H9 (cell line): ENCODE measurements around the gene DENND4A. TPM values are rescaled to one million over a fixed set of nuclear protein-coding genes. Genes with fewer than 3 reads are reported as not detected.

Experiments
- DNase-seq: peaks from one replicate; pipeline ENCODE4 v3.0.0-alpha.2; 2017
- H2AFZ ChIP-seq: one replicate; pipeline ENCODE4 v1.6.1; 2013; ENCODE audit warnings: mild to moderate bottlenecking, low read length, control low read depth, moderate library complexity
- H2AK5ac ChIP-seq: 2 replicates; pipeline ENCODE4 v1.6.1; 2013; ENCODE audit warnings: low read length, control low read depth, mixed read lengths; ENCODE audit not compliant: insufficient read length
- H2BK120ac ChIP-seq: one replicate; pipeline ENCODE4 v1.6.1; 2013; ENCODE audit warnings: low read depth, mild to moderate bottlenecking, low read length, control low read depth, inconsistent platforms; ENCODE audit not compliant: poor library complexity, severe bottlenecking
- H2BK12ac ChIP-seq: 2 replicates; pipeline ENCODE4 v1.6.1; 2013; ENCODE audit warnings: low read length, control low read depth, mixed read lengths, low read depth; ENCODE audit not compliant: insufficient read length
- H2BK15ac ChIP-seq: 2 replicates; pipeline ENCODE4 v1.6.1; 2013; ENCODE audit warnings: low read depth, low read length, control low read depth
- H2BK20ac ChIP-seq: one replicate; pipeline ENCODE4 v1.6.1; 2013; ENCODE audit warnings: low read depth, mild to moderate bottlenecking, low read length, control low read depth, inconsistent platforms; ENCODE audit not compliant: poor library complexity, severe bottlenecking
- H2BK5ac ChIP-seq: 2 replicates; pipeline ENCODE4 v1.6.1; 2013; ENCODE audit warnings: low read length, control low read depth, mixed read lengths; ENCODE audit not compliant: insufficient read length
- H3K14ac ChIP-seq: 2 replicates; pipeline ENCODE4 v1.6.1; 2013; ENCODE audit warnings: low read length, control low read depth; ENCODE audit not compliant: insufficient read depth
- H3K18ac ChIP-seq: 2 replicates; pipeline ENCODE4 v1.6.1; 2013; ENCODE audit warnings: low read depth, mild to moderate bottlenecking, mixed read lengths, low read length, control low read depth; ENCODE audit not compliant: insufficient read length
- H3K23ac ChIP-seq: 2 replicates; pipeline ENCODE4 v1.6.1; 2013; ENCODE audit warnings: low read length, control low read depth, mixed read lengths, low read depth; ENCODE audit not compliant: insufficient read length
- H3K23me2 ChIP-seq: 2 replicates; pipeline ENCODE4 v1.6.1; 2013; ENCODE audit warnings: low read depth, mild to moderate bottlenecking, mixed read lengths, low read length, control low read depth; ENCODE audit not compliant: insufficient read length, poor library complexity, severe bottlenecking
- H3K27ac ChIP-seq: 2 replicates; pipeline ENCODE4 v1.5.1; 2013; ENCODE audit warnings: low read length, control low read depth, mixed read lengths, low read depth; ENCODE audit not compliant: insufficient read length
- H3K27me3 ChIP-seq: 2 replicates; pipeline ENCODE4 v1.6.1; 2013; ENCODE audit warnings: low read length, control low read depth, inconsistent platforms; ENCODE audit not compliant: insufficient read depth
- H3K4ac ChIP-seq: 2 replicates; pipeline ENCODE4 v1.6.1; 2013; ENCODE audit warnings: low read depth, mild to moderate bottlenecking, control low read depth, inconsistent platforms, low read length, moderate library complexity
- H3K4me1 ChIP-seq: 2 replicates; pipeline ENCODE4 v1.6.1; 2013; ENCODE audit warnings: low read length, control low read depth, inconsistent platforms; ENCODE audit not compliant: insufficient read depth
- H3K4me2 ChIP-seq: 2 replicates; pipeline ENCODE4 v1.6.1; 2013; ENCODE audit warnings: low read length, control low read depth, mixed read lengths; ENCODE audit not compliant: insufficient read length, insufficient read depth
- H3K56ac ChIP-seq: 2 replicates; pipeline ENCODE4 v1.6.1; 2013; ENCODE audit warnings: low read depth, mild to moderate bottlenecking, mixed read lengths, low read length, control low read depth; ENCODE audit not compliant: insufficient read length
- H3K79me1 ChIP-seq: 2 replicates; pipeline ENCODE4 v1.6.1; 2013; ENCODE audit warnings: low read depth, mild to moderate bottlenecking, moderate library complexity, low read length, control low read depth, inconsistent platforms; ENCODE audit not compliant: insufficient read depth, poor library complexity, severe bottlenecking
- H3K79me2 ChIP-seq: 2 replicates; pipeline ENCODE4 v1.6.1; 2013; ENCODE audit warnings: low read length, control low read depth, inconsistent platforms; ENCODE audit not compliant: insufficient read depth
- H3K9ac ChIP-seq: 2 replicates; pipeline ENCODE4 v1.6.1; 2013; ENCODE audit warnings: low read length, control low read depth, mixed read lengths; ENCODE audit not compliant: insufficient read length; ENCODE audit errors: extremely low read depth
- H3K9me3 ChIP-seq: one replicate; pipeline ENCODE4 v1.6.1; 2013; ENCODE audit warnings: low read depth, low read length, inconsistent platforms; ENCODE audit not compliant: control insufficient read depth
- H3T11ph ChIP-seq: one replicate; pipeline ENCODE4 v1.6.1; 2013; ENCODE audit warnings: mild to moderate bottlenecking, low read length, control low read depth, inconsistent platforms
- H4K20me1 ChIP-seq: one replicate; pipeline ENCODE4 v1.6.1; 2013; ENCODE audit not compliant: control insufficient read depth, insufficient read length, insufficient read depth
- H4K5ac ChIP-seq: 2 replicates; pipeline ENCODE4 v1.6.1; 2013; ENCODE audit warnings: low read depth, mild to moderate bottlenecking, mixed read lengths, low read length, control low read depth; ENCODE audit not compliant: insufficient read length
- H4K8ac ChIP-seq: replicated peaks from 2 replicates; pipeline ENCODE4 v1.6.1; 2013; ENCODE audit warnings: low read length, control low read depth, mixed read lengths, low read depth; ENCODE audit not compliant: insufficient read length
- H4K91ac ChIP-seq: 2 replicates; pipeline ENCODE4 v1.6.1; 2013; ENCODE audit warnings: low read depth, mild to moderate bottlenecking, moderate library complexity, mixed read lengths, low read length, control low read depth; ENCODE audit not compliant: insufficient read length
- H3K27ac Mint-ChIP-seq, 3 experiments: 2 replicates in 2 of 3; 3 replicates in 1 of 3; pipeline ENCODE4 v1.8.0; 2020 to 2021; ENCODE audit warnings: mixed read lengths in 3 of 3, mild to moderate bottlenecking in 1 of 3, moderate library complexity in 1 of 3
- H3K27me3 Mint-ChIP-seq: 2 replicates; pipeline ENCODE4 v1.8.0; 2021; ENCODE audit warnings: low read depth, mild to moderate bottlenecking, moderate library complexity, mixed read lengths
- H3K36me3 Mint-ChIP-seq, 3 experiments: 2 replicates in 2 of 3; 3 replicates in 1 of 3; pipeline ENCODE4 v1.8.0; 2020 to 2021; ENCODE audit warnings: low read depth in 3 of 3, mixed read lengths in 3 of 3; ENCODE audit not compliant: insufficient read depth in 1 of 3
- H3K4me1 Mint-ChIP-seq, 2 experiments: 2 replicates each; pipeline ENCODE4 v1.8.0; 2020; ENCODE audit warnings: mixed read lengths in 2 of 2
- H3K4me3 Mint-ChIP-seq, 2 experiments: 2 replicates in 1 of 2; 3 replicates in 1 of 2; pipeline ENCODE4 v1.8.0; 2020 to 2021; ENCODE audit warnings: mild to moderate bottlenecking in 2 of 2, mixed read lengths in 2 of 2, moderate library complexity in 1 of 2
- H3K9me3 Mint-ChIP-seq, 2 experiments: 2 replicates in 1 of 2; 3 replicates in 1 of 2; pipeline ENCODE4 v1.8.0; 2020; ENCODE audit warnings: mild to moderate bottlenecking in 2 of 2, mixed read lengths in 2 of 2, moderate library complexity in 1 of 2
- WGBS: extraction: QIAGEN DNeasy Blood & Tissue Kit; methylation state at CpG from one replicate; pipeline ENCODE4 v1.1.7; 2013; ENCODE audit warnings: missing lambda C conversion rate, low lambda C conversion rate, mixed read lengths; ENCODE audit not compliant: insufficient read length; ENCODE audit errors: extremely low coverage; 5-methylcytosine and 5-hydroxymethylcytosine counted together
- total RNA-seq: library from RNA; stranded (reverse); gene quantifications from 2 replicates; pipeline ENCODE4 v1.2.1, GENCODE V29; 2021
- TF ChIP-seq, protein P1 (sequence below): fragments of 200-600 bp; sonication (generic); conservative IDR thresholded peaks from 3 replicates; pipeline ENCODE4 v1.8.0; 2021; ENCODE audit warnings: antibody characterized with exemption, mild to moderate bottlenecking

The DENND4A gene
- total RNA-seq, 1 experiment from 2014 or later = 4.7 TPM

DNA sequence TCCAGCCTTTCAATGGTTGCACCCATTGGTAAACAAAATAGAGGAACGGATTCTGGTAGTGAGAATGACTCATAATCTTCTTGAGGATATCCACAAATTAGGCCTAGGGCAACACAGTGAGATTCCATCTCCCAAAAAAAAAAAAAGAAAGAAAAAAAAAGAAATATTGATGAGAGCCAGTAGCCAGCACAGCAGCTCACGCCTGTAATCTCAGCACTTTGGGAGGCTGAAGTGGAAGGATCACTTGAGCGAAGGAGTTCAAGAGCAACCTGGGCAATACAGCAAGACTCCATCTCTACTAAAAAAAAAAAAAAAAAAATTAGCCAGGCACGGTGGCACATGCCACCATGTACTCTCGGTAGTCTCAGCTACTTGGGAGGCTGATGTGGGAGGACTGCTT, 51.9 kb downstream of the DENND4A start:
- no peak overlapping the region for H3K4me3 Mint-ChIP-seq
- no peaks in the 10 kb centered on the region for H3K79me1 ChIP-seq
- no peak overlapping the region for H4K5ac ChIP-seq
- H3K27me3 ChIP-seq = no peaks in the 10 kb centered on the region
- no peaks in the 10 kb centered on the region for H3K9me3 Mint-ChIP-seq
- WGBS = no CpG with 5 or more reads among the region's 5 CpGs
- no peak overlapping the region for H4K8ac ChIP-seq
- H3K4me1 Mint-ChIP-seq = no peaks in the 10 kb centered on the region
- H2BK5ac ChIP-seq = no peak overlapping the region
- no peak overlapping the region for H3K27ac ChIP-seq
- no peaks in the 10 kb centered on the region for H3K27me3 Mint-ChIP-seq
- H2BK15ac ChIP-seq = no peak overlapping the region
- no peaks in the 10 kb centered on the region for H3K79me2 ChIP-seq
- H3K23me2 ChIP-seq = no peaks in the 10 kb centered on the region
- DNase-seq = no peak
- no peak overlapping the region for H3T11ph ChIP-seq
- H3K9me3 ChIP-seq = no peaks in the 10 kb centered on the region
- no peak overlapping the region for H3K23ac ChIP-seq
- H2AFZ ChIP-seq = no peak overlapping the region
- H3K4ac ChIP-seq = no peak overlapping the region
- no peak overlapping the region for H2BK120ac ChIP-seq
- TF ChIP-seq, protein P1, sequence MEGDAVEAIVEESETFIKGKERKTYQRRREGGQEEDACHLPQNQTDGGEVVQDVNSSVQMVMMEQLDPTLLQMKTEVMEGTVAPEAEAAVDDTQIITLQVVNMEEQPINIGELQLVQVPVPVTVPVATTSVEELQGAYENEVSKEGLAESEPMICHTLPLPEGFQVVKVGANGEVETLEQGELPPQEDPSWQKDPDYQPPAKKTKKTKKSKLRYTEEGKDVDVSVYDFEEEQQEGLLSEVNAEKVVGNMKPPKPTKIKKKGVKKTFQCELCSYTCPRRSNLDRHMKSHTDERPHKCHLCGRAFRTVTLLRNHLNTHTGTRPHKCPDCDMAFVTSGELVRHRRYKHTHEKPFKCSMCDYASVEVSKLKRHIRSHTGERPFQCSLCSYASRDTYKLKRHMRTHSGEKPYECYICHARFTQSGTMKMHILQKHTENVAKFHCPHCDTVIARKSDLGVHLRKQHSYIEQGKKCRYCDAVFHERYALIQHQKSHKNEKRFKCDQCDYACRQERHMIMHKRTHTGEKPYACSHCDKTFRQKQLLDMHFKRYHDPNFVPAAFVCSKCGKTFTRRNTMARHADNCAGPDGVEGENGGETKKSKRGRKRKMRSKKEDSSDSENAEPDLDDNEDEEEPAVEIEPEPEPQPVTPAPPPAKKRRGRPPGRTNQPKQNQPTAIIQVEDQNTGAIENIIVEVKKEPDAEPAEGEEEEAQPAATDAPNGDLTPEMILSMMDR = no peak
- no peak overlapping the region for H3K4me2 ChIP-seq
- no peaks in the 10 kb centered on the region for H4K20me1 ChIP-seq
- no peak overlapping the region for H3K18ac ChIP-seq
- H3K36me3 Mint-ChIP-seq = no peaks in the 10 kb centered on the region
- H3K9ac ChIP-seq = no peak overlapping the region
- H3K27ac Mint-ChIP-seq = no peak overlapping the region
- no peak overlapping the region for H2AK5ac ChIP-seq
- H3K14ac ChIP-seq = no peak overlapping the region
- H4K91ac ChIP-seq = no peak overlapping the region
- H3K56ac ChIP-seq = no peak overlapping the region
- no peak overlapping the region for H2BK20ac ChIP-seq
- H3K4me1 ChIP-seq = no peaks in the 10 kb centered on the region
- H2BK12ac ChIP-seq = no peak overlapping the region
